A549 (cell line): ENCODE measurements around the gene HS6ST3.

ENCODE experiments used
- MAFK ChIP-seq: fragments of 450-650 bp; IDR thresholded peaks from 2 replicates; pipeline ENCODE4 v1.6.1; 2014; ENCODE audit not compliant: partially characterized antibody
- TF ChIP-seq, protein P1 (sequence below): fragments of >200 bp; sonication (Bioruptor Twin); formaldehyde crosslinking; IDR thresholded peaks from 3 replicates; pipeline ENCODE4 v1.5.1; 2016

DNA sequence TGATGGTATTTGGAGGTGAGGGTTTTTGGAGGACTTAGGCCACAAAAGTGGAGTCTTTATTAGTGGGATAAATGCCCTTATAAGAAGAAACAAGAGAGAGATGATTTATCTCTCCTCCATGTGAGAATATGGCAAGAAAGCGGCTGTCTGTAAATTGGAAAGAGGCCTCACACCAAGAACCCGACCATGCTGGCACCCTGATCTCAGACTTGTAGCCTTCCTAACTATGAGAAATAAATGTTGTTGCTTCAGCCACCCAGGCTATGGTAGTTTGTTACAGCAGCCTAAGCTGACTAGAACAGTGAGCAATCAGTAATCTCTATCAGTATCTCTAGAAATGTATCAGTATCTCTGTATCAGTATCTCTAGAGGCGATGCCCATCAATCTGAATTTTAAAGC is 617.2 kb downstream of the HS6ST3 start:
- no peak for TF ChIP-seq MAFK
- TF ChIP-seq, protein P1, sequence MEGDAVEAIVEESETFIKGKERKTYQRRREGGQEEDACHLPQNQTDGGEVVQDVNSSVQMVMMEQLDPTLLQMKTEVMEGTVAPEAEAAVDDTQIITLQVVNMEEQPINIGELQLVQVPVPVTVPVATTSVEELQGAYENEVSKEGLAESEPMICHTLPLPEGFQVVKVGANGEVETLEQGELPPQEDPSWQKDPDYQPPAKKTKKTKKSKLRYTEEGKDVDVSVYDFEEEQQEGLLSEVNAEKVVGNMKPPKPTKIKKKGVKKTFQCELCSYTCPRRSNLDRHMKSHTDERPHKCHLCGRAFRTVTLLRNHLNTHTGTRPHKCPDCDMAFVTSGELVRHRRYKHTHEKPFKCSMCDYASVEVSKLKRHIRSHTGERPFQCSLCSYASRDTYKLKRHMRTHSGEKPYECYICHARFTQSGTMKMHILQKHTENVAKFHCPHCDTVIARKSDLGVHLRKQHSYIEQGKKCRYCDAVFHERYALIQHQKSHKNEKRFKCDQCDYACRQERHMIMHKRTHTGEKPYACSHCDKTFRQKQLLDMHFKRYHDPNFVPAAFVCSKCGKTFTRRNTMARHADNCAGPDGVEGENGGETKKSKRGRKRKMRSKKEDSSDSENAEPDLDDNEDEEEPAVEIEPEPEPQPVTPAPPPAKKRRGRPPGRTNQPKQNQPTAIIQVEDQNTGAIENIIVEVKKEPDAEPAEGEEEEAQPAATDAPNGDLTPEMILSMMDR = no peak
